ENCODE data around the gene SNX9. TPM values are rescaled to one million over a fixed set of nuclear protein-coding genes. Genes with fewer than 3 reads are reported as not detected.

Gene SNX9
- total and polyA plus RNA-seq, 2 of the 4 experiments (the other 2 are of a cell fraction) = 35.3 to 41.2 TPM

GRCh38 chr6:157789861-157790260 lies 33.2 kb upstream of the SNX9 start:
- H3K4me1 ChIP-seq (ENCODE audit: control insufficient read depth, insufficient read depth, low read length) = no peaks in the 10 kb centered on the region; the same call in 1 of the 2 replicates
- H4K20me1 ChIP-seq (ENCODE audit: insufficient read depth, low read length) = no peaks in the 10 kb centered on the region
- H3K4ac ChIP-seq (ENCODE audit: low read depth, low read length) = no peak overlapping the region
- no peak overlapping the region for H2BK120ac ChIP-seq (ENCODE audit: low read depth, low read length)
- H3K56ac ChIP-seq (ENCODE audit: extremely low read depth, insufficient read depth, low read length) = no peak overlapping the region
- H3K36me3 ChIP-seq (ENCODE audit: control insufficient read depth, insufficient read depth, low read length) = no peaks in the 10 kb centered on the region
- H3K23ac ChIP-seq (ENCODE audit: low read depth, low read length) = no peak overlapping the region
- H2BK15ac ChIP-seq (ENCODE audit: low read depth, low read length) = no peak overlapping the region
- H2AFZ ChIP-seq (replicated peaks; ENCODE audit: low read length, poor library complexity) = peak overlapping the region; percentile 58
- no peak overlapping the region for H3K14ac ChIP-seq (replicated peaks; ENCODE audit: low read depth, low read length)
- WGBS, 2 experiments (ENCODE audit: extremely low coverage in 2 of 2, insufficient read length in 1 of 2) = 81% methylated on average over 6 of the region's 15 CpGs; no CpG with 5 or more reads in 1 of the 2 experiments
- POLR2A ChIA-PET (ENCODE audit: unreplicated experiment) = no interaction called here
- no peaks in the 10 kb centered on the region for H3K9me3 ChIP-seq (ENCODE audit: control insufficient read depth, insufficient read depth, low read length)
- H3K27me3 ChIP-seq (ENCODE audit: control insufficient read depth, insufficient read depth, low read length) = no peaks in the 10 kb centered on the region
- TF ChIP-seq MAFK (IDR thresholded peaks at IDR 0.05; ENCODE audit: low read depth, low read length) = no peak
- TF ChIP-seq, protein P1, sequence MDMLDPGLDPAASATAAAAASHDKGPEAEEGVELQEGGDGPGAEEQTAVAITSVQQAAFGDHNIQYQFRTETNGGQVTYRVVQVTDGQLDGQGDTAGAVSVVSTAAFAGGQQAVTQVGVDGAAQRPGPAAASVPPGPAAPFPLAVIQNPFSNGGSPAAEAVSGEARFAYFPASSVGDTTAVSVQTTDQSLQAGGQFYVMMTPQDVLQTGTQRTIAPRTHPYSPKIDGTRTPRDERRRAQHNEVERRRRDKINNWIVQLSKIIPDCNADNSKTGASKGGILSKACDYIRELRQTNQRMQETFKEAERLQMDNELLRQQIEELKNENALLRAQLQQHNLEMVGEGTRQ (IDR thresholded peaks at IDR 0.05; ENCODE audit: low read depth, low read length) = peak; percentile 40; the same call in 1 of the 2 replicates
- no peak overlapping the region for H3K9ac ChIP-seq (ENCODE audit: low read depth, low read length)
- H3K4me3 ChIP-seq (ENCODE audit: insufficient read depth, low read depth, low read length) = no peak overlapping the region
- no peak overlapping the region for H4K5ac ChIP-seq (ENCODE audit: low read depth, low read length)
- no peak overlapping the region for H3K27ac ChIP-seq (ENCODE audit: insufficient read depth, low read length)
- H2AK9ac ChIP-seq (replicated peaks; ENCODE audit: low read depth, low read length, poor library complexity) = peak overlapping the region; percentile 63
- H3K9me1 ChIP-seq (ENCODE audit: insufficient read depth, low read length) = no peaks in the 10 kb centered on the region
- H3K4me2 ChIP-seq (ENCODE audit: low read depth, low read length) = no peak overlapping the region
- H3K18ac ChIP-seq (ENCODE audit: low read depth, low read length) = no peak overlapping the region
- ATAC-seq (ENCODE audit: low read depth) (no peak), DNase-seq (no peak)
- in situ Hi-C loops (cut with MboI; ENCODE audit: low sequenced_read_pairs) (no loop called here), dilution Hi-C loops (cut with HindIII; ENCODE audit: low sequenced_read_pairs, unreplicated experiment) (no loop called here), intact Hi-C loops (cut with micrococcal nuclease) (no loop called here)
- no peaks in the 10 kb centered on the region for H3K79me1 ChIP-seq (ENCODE audit: low read depth in 1 of 2, low read length in 2 of 2)
- CTCF ChIA-PET = interaction anchor here (1.1 kb wide), 1 partner anchor 9 kb away, joined by 3 read pairs; no protein-coding TSS in a partner anchor
- no peak overlapping the region for H2BK20ac ChIP-seq (ENCODE audit: low read depth, low read length)
- no peak overlapping the region for H4K91ac ChIP-seq (ENCODE audit: insufficient read depth, low read depth, low read length)
- no peak overlapping the region for H2BK5ac ChIP-seq (ENCODE audit: low read depth, low read length, poor library complexity, severe bottlenecking)
- H2AK5ac ChIP-seq (ENCODE audit: low read depth, low read length) = peak overlapping the region; percentile 39; the same call in 1 of the 2 replicates
- H4K8ac ChIP-seq (ENCODE audit: low read depth in 2 of 2, low read length in 2 of 2) = no peak overlapping the region
- BruUV-seq (replicated peaks) = no TSS peak

All from IMR-90 (cell line).